Measurements from ENCODE around the gene SIGLEC14. TPM values are rescaled to one million over a fixed set of nuclear protein-coding genes. Genes with fewer than 3 reads are reported as not detected.

SIGLEC14 gene
- total RNA-seq, 1 experiment from 2014 or later = not detected

DNA sequence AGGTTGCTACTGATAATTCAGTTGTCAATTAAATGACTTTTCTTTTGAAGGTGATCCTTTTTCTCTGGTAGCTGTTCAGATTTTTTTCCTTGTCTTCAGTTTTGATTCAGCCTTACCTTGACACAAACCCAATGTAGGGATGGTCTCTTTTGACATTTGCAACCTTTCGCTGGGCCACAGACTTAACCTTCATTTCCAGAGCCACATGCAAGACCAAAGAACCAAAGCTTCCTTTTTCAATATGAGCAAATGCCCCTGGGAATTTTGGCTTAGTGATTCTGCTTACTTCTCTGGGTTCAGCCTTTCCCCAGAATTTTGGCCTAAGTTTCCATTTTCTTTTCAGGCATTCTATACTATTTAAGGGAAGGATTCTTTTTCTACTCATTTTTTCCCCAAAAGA is 36.0 kb downstream of the SIGLEC14 start:
- no peaks in the 10 kb centered on the region for H3K36me3 Mint-ChIP-seq (ENCODE audit: insufficient read depth, unreplicated experiment)
- H3K9me3 Mint-ChIP-seq (ENCODE audit: low read depth, unreplicated experiment) = no peaks in the 10 kb centered on the region
- DNase-seq = no peak
- CTCF ChIA-PET = no interaction called here
- intact Hi-C loops (cut with micrococcal nuclease; ENCODE audit: unreplicated experiment) = no loop called here
- peaks cover 93% of the 10 kb centered on the region for H3K27me3 Mint-ChIP-seq (ENCODE audit: unreplicated experiment)
- TF ChIP-seq, protein P1, sequence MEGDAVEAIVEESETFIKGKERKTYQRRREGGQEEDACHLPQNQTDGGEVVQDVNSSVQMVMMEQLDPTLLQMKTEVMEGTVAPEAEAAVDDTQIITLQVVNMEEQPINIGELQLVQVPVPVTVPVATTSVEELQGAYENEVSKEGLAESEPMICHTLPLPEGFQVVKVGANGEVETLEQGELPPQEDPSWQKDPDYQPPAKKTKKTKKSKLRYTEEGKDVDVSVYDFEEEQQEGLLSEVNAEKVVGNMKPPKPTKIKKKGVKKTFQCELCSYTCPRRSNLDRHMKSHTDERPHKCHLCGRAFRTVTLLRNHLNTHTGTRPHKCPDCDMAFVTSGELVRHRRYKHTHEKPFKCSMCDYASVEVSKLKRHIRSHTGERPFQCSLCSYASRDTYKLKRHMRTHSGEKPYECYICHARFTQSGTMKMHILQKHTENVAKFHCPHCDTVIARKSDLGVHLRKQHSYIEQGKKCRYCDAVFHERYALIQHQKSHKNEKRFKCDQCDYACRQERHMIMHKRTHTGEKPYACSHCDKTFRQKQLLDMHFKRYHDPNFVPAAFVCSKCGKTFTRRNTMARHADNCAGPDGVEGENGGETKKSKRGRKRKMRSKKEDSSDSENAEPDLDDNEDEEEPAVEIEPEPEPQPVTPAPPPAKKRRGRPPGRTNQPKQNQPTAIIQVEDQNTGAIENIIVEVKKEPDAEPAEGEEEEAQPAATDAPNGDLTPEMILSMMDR (IDR thresholded peaks at IDR 0.05; ENCODE audit: unreplicated experiment) = no peak
- H3K4me1 Mint-ChIP-seq (ENCODE audit: low read depth, unreplicated experiment) = no peaks in the 10 kb centered on the region
- no TSS peak for BruUV-seq (replicated peaks)
- no peak overlapping the region for H3K4me3 Mint-ChIP-seq (ENCODE audit: low read depth, unreplicated experiment)
- H3K27ac Mint-ChIP-seq (ENCODE audit: unreplicated experiment) = no peak overlapping the region

DNA sequence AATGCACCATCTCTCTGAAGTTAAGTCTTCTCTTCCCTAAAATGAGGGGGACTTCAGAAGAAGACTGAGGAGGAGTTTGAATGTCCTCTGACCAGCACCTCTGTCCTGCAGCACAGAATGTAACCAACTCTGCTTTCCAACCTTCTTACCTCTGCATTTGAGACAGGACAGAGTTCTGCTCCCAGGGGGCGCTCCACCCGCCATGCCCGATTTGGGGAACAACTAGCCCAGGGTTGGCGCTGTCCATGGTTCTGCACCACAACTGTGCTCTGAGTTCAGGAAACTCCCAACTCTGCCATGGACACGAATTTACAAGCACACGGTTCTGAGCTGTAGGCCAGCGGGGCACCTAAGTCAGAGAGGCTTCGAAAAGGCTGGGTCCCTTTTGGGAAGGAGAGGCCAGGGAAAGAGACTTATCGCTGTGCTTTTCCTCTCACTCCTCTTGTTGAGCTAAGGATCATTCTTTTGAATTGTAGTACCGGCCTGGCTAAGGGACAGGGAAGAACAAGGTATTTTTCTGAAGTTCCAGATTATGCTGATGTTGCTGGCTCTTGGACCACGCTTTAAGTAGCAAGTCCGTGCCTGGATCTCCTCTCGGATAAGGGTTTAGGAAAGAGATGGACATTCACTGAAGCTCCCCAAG is 38.6 kb downstream of the SIGLEC14 start:
- no peaks in the 10 kb centered on the region for H3K36me3 Mint-ChIP-seq (ENCODE audit: insufficient read depth, unreplicated experiment)
- intact Hi-C loops (cut with micrococcal nuclease; ENCODE audit: unreplicated experiment) = no loop called here
- CTCF ChIA-PET = interaction anchor here (0.6 to 0.9 kb wide), 3 partner anchors 49 to 269 kb away, joined by 3 read pairs; no protein-coding TSS in a partner anchor
- H3K27ac Mint-ChIP-seq (ENCODE audit: unreplicated experiment) = no peak overlapping the region
- peak; percentile 91 for DNase-seq
- H3K27me3 Mint-ChIP-seq (ENCODE audit: unreplicated experiment) = peaks cover 80% of the 10 kb centered on the region
- no TSS peak for BruUV-seq (replicated peaks)
- H3K9me3 Mint-ChIP-seq (ENCODE audit: low read depth, unreplicated experiment) = no peaks in the 10 kb centered on the region
- no peaks in the 10 kb centered on the region for H3K4me1 Mint-ChIP-seq (ENCODE audit: low read depth, unreplicated experiment)
- no peak overlapping the region for H3K4me3 Mint-ChIP-seq (ENCODE audit: low read depth, unreplicated experiment)
- TF ChIP-seq, protein P1 (IDR thresholded peaks at IDR 0.05; ENCODE audit: unreplicated experiment) = peak; percentile 80

DNA sequence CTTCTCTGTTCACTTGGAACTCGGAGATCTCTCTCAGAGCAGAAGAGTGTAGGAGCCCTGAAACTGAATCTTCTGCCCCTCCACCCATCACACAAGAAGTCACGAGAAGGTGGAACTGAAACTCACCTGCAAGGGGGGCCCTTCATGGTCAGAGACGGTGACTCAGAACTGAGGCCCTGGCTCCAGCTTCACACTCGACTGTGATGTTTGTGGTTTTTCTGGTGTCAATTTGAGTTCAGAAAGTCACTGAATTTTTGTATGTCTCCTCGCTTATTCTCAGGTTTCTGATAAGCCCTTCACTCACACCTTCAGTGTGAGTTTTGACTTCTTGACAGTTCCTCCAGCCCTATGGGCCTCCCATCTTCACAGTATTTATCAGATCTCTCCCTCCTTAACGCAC is 39.5 kb downstream of the SIGLEC14 start:
- no peaks in the 10 kb centered on the region for H3K4me1 Mint-ChIP-seq (ENCODE audit: low read depth, unreplicated experiment)
- H3K36me3 Mint-ChIP-seq (ENCODE audit: insufficient read depth, unreplicated experiment) = no peaks in the 10 kb centered on the region
- intact Hi-C loops (cut with micrococcal nuclease; ENCODE audit: unreplicated experiment) = no loop called here
- BruUV-seq (replicated peaks) = no TSS peak
- H3K4me3 Mint-ChIP-seq (ENCODE audit: low read depth, unreplicated experiment) = no peak overlapping the region
- CTCF ChIA-PET = interaction anchor here (0.9 kb wide), 2 partner anchors 50 kb away, joined by 3 to 4 read pairs; no protein-coding TSS in a partner anchor
- no peak overlapping the region for H3K27ac Mint-ChIP-seq (ENCODE audit: unreplicated experiment)
- peaks cover 70% of the 10 kb centered on the region for H3K27me3 Mint-ChIP-seq (ENCODE audit: unreplicated experiment)
- DNase-seq = no peak
- H3K9me3 Mint-ChIP-seq (ENCODE audit: low read depth, unreplicated experiment) = no peaks in the 10 kb centered on the region
- TF ChIP-seq, protein P1 (IDR thresholded peaks at IDR 0.05; ENCODE audit: unreplicated experiment) = no peak

DNA sequence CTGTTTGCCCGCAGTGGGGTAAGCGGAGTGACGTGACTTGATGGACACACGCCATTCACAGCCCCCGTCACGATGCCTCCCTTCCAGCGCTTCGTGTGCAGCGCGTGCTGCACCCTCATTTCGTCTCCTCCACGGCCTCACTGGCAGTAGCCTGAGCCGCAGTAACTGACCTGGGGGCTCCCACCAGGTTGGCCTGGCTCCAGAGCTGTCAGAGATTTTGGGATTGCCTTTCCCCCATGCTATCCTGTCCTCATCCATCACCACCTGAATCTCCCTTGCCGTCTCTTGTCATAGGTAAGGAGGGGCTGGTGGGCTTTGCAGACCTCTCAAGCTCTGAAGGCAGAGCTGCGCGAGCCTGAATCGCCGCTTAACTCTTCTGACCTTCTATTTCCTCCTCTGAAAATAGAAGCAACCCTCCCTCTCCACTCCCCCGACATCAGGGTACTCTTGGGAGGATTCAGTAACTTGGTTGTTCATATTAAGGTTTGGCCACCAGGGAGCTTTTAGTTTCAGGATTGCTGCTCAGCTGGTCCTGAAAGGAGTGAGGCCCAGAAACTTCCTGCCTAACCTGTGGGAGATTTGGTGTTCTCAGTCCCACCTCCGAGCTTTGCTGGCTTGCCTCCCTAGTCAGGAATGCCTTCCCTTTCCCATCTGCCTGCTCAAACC is 44.3 kb downstream of the SIGLEC14 start:
- no TSS peak for BruUV-seq (replicated peaks)
- TF ChIP-seq, protein P1 (IDR thresholded peaks at IDR 0.05; ENCODE audit: unreplicated experiment) = no peak
- Mint-ChIP-seq H3K4me1 (ENCODE audit: low read depth, unreplicated experiment) (no peaks in the 10 kb centered on the region), H3K4me3 (ENCODE audit: low read depth, unreplicated experiment) (no peak overlapping the region), H3K27me3 (ENCODE audit: unreplicated experiment) (peaks cover 29% of the 10 kb centered on the region), H3K9me3 (ENCODE audit: low read depth, unreplicated experiment) (no peaks in the 10 kb centered on the region), H3K27ac (ENCODE audit: unreplicated experiment) (no peak overlapping the region), H3K36me3 (ENCODE audit: insufficient read depth, unreplicated experiment) (no peaks in the 10 kb centered on the region)
- CTCF ChIA-PET = no interaction called here
- intact Hi-C loops (cut with micrococcal nuclease; ENCODE audit: unreplicated experiment) = no loop called here
- DNase-seq = no peak
